Activated T-helper 1 cell treated with anti-CD3 and anti-CD28 coated beads, Interleukin-12 subunit alpha, Interleukin-12 subunit beta, Interleukin-2, Interleukin-4 antibody, amounts not matched to agents 30 ng/mL and 10 ng/mL and 1 ng/mL, durations not matched to agents 14 hours and 24 hours and 36 hours (primary cell): ENCODE measurements around the gene MMP7. TPM values are rescaled to one million over a fixed set of nuclear protein-coding genes. Genes with fewer than 3 reads are reported as not detected.

Experiments
- DNase-seq: peaks from one replicate; pipeline ENCODE4 v3.0.0; 2021; ENCODE audit warnings: low spot score
- H3K27ac Mint-ChIP-seq: one replicate; pipeline ENCODE4 v1.8.0; 2021; ENCODE audit warnings: mild to moderate bottlenecking, mixed read lengths
- H3K27me3 Mint-ChIP-seq: one replicate; pipeline ENCODE4 v1.8.0; 2022; ENCODE audit warnings: mild to moderate bottlenecking, moderate library complexity, mixed read lengths; ENCODE audit not compliant: insufficient read depth
- H3K36me3 Mint-ChIP-seq: one replicate; pipeline ENCODE4 v1.8.0; 2021; ENCODE audit warnings: low read depth, mixed read lengths
- H3K4me1 Mint-ChIP-seq: one replicate; pipeline ENCODE4 v1.8.0; 2021; ENCODE audit warnings: low read depth, mixed read lengths
- H3K4me3 Mint-ChIP-seq: one replicate; pipeline ENCODE4 v1.8.0; 2021; ENCODE audit warnings: mild to moderate bottlenecking, moderate library complexity, mixed read lengths
- H3K9me3 Mint-ChIP-seq: one replicate; pipeline ENCODE4 v1.8.0; 2021; ENCODE audit warnings: mixed read lengths
- intact Hi-C: fragments of 100-400 bp; cut with micrococcal nuclease; formaldehyde crosslinking; loops from one replicate; pipeline ENCODE4 v1.15.1; 2024
- total RNA-seq: library from RNA; stranded (reverse); gene quantifications from 2 replicates; pipeline ENCODE4 v1.2.3, GENCODE V29; 2022

Gene MMP7, protein sequence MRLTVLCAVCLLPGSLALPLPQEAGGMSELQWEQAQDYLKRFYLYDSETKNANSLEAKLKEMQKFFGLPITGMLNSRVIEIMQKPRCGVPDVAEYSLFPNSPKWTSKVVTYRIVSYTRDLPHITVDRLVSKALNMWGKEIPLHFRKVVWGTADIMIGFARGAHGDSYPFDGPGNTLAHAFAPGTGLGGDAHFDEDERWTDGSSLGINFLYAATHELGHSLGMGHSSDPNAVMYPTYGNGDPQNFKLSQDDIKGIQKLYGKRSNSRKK
- not detected in 2 replicates for total RNA-seq

DNA sequence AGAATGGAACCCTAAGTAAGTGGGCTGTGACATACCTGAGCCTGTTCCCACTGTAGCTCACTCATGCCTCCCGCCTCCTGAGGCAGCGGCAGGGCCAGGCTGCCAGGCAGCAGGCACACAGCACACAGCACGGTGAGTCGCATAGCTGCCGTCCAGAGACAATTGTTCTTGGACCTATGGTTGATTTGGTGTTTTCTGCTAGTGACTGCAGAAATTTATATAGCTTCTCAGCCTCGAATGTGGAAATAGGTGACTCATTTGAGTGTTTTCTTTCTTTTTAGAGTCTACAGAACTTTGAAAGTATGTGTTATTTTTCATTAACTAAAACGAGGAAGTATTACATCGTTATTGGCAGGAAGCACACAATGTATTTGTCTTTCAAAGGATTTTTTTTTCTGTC lies at the start of gene MMP7:
MMP7 (minus strand) TSS at position 190 of the 400 bp plus-strand sequence; CDS start at position 143, 47 bp downstream.
- H3K27me3 Mint-ChIP-seq: peaks cover 4% of the 10 kb centered on the region
- H3K4me3 Mint-ChIP-seq: no peak within 1 kb of the TSS
- intact Hi-C loops: no loop called here
- no peaks in the 10 kb centered on the region for H3K36me3 Mint-ChIP-seq
- no peaks in the 10 kb centered on the region for H3K9me3 Mint-ChIP-seq
- H3K4me1 Mint-ChIP-seq: peaks cover 5% of the 10 kb centered on the region
- H3K27ac Mint-ChIP-seq: no peak within 1 kb of the TSS
- no peak for DNase-seq

DNA sequence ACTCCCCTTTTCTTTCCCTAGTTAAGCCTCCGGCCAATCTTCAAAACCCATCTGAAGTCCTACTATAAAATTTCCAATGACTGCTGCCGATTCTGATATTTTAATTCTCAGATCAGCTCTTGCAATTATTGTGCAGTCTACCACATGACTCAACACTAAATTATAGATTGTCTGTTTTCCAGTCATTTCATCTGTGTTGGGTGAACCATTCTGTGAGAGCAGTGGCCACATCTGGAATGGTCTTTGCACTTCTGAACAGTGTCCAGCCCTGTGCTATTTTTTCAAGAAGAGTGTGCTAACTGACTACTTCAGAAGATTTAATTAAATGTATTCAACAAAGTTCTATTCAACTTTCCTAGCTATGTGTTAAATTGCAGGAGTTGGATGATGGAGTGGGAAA lies 47.2 kb upstream of the MMP7 start:
- H3K9me3 Mint-ChIP-seq: peaks cover 14% of the 10 kb centered on the region
- intact Hi-C loops: loop anchor here (1.0 to 5.0 kb wide), 5 partner anchors 12 to 910 kb away; no protein-coding TSS in a partner anchor
- H3K4me3 Mint-ChIP-seq: no peak overlapping the region
- H3K27ac Mint-ChIP-seq: no peak overlapping the region
- H3K36me3 Mint-ChIP-seq: peaks cover 4% of the 10 kb centered on the region
- H3K27me3 Mint-ChIP-seq: no peaks in the 10 kb centered on the region
- no peak for DNase-seq
- H3K4me1 Mint-ChIP-seq: peaks cover 46% of the 10 kb centered on the region

DNA sequence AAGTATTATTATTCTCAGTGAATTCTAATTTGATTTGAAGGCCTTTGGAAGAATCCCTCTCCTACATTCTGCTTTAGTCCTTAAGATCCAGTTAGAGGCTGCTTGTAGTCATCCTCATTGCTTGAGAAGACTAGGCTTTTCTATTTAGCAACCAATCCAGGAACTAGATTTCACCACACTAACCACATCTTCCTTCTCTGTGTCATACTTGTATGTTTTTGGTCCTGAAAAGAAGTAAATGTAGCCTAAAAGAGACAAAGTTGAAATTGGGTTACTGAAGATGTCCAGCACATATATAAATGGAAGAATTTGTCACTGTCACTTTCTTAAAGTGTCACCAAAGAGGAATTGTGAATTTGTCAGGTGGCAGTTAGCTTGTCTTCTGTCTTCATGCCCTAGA lies 46.6 kb upstream of the MMP7 start:
- Mint-ChIP-seq H3K4me3 (no peak overlapping the region), H3K27me3 (no peaks in the 10 kb centered on the region), H3K36me3 (peaks cover 4% of the 10 kb centered on the region), H3K27ac (peak overlapping the region; percentile 2), H3K4me1 (peaks cover 46% of the 10 kb centered on the region), H3K9me3 (peaks cover 19% of the 10 kb centered on the region)
- intact Hi-C loops: loop anchor here (1.0 to 5.0 kb wide), 5 partner anchors 12 to 910 kb away; no protein-coding TSS in a partner anchor
- no peak for DNase-seq

DNA sequence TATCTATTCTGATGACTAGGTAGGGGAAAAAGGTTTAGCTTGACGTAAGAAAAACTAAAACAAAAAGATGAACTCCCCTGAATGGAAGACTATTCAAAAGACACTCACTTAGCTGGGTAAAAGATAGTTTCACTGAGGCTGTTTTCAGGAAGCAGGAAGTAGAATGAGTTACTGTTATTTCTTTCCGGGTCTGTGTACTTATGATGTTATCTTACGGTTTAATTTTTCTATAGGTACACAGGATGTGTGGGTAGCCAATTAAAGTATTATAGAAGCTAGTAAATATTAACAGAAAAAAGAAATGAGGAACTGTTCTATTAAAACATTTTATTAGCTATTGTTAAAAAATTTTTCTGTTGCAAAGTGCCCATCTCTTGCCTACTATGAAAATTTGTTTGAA lies 45.8 kb upstream of the MMP7 start:
- intact Hi-C loops: loop anchor here (5.0 kb wide), 1 partner anchor 911 kb away; no protein-coding TSS in a partner anchor
- Mint-ChIP-seq H3K4me1 (peaks cover 43% of the 10 kb centered on the region), H3K27me3 (no peaks in the 10 kb centered on the region), H3K27ac (no peak overlapping the region), H3K4me3 (no peak overlapping the region), H3K9me3 (peaks cover 27% of the 10 kb centered on the region), H3K36me3 (peaks cover 4% of the 10 kb centered on the region)
- no peak for DNase-seq

DNA sequence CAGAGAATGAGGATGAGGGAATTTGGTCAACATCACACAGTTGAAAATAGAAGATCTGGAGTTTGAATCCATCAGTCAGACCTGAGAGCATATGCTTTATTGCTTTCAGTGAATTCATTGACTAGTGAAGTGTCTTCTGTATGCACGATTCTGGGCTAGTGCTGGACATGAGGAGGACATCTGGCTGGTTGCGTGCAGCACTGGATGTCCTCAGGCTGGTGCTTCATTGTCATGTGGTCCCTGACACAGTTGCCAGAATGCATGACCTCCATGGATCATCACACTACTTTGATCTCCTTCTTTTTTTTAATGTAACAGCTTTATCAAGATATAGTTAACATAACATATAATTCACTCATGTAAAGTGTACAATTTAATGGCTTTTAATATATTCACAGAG lies 44.5 kb upstream of the MMP7 start:
- H3K36me3 Mint-ChIP-seq: peaks cover 4% of the 10 kb centered on the region

DNA sequence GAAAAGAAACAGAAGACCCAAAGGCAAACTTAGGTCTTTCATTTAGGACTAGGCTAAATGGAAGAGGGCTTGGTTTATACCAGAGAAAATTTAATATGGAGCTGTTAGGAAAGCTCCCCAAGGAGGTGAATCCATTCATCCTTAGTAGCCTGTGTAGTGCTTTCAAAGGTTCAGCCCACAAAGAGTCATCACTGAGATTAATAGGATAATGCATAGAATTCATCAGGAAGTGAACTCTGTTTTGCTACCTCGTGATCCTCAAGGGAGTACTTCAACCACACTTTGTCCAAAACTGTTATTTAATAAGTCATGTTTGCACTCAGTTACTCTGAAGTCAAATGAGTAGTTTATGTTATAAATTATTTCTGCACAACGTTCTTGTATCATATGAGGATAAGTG lies 43.3 kb upstream of the MMP7 start:
- no peak for DNase-seq
- Mint-ChIP-seq H3K4me1 (peaks cover 26% of the 10 kb centered on the region), H3K36me3 (peaks cover 10% of the 10 kb centered on the region), H3K9me3 (peaks cover 37% of the 10 kb centered on the region), H3K27me3 (no peaks in the 10 kb centered on the region), H3K4me3 (no peak overlapping the region), H3K27ac (no peak overlapping the region)
- intact Hi-C loops: no loop called here

More for the DNA sequence above, 44.5 kb upstream of the MMP7 start:
- peaks cover 30% of the 10 kb centered on the region for H3K4me1 Mint-ChIP-seq
- H3K27me3 Mint-ChIP-seq: no peaks in the 10 kb centered on the region
- no peak for DNase-seq
- no peak overlapping the region for H3K4me3 Mint-ChIP-seq
- no peak overlapping the region for H3K27ac Mint-ChIP-seq
- peaks cover 27% of the 10 kb centered on the region for H3K9me3 Mint-ChIP-seq
- intact Hi-C loops: loop anchor here (5.0 kb wide), 1 partner anchor 912 kb away; no protein-coding TSS in a partner anchor

DNA sequence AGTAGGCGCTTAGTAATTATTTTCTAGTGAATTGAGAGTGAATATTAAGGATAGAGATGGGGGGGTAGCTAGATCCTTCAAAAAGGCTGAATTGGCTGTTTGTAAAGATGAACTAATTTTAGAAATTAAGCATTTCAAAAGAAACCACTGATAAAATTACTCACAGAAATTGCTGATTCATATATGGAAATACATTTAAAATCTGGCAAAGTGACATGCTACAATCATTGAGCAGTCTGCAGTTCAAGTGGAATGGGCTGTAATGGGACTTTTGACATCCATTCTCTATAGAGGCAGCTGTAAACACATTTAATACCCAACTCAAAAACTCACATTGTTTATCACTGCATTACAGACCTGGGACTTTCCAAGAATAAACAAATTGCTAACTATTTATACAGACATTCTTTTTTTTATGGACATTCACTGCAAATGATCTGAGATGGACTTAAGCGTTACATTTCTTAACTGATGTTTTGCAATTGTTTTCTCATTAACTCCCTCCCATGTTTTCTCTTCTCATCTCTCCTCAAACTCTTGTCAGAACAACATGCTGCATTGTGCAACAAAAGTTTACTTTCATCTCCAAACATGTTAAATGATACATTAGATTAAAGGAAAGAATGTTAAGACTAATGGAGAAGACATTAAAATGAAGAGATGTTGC lies 42.1 kb upstream of the MMP7 start:
- DNase-seq: no peak
- Mint-ChIP-seq H3K27me3 (peaks cover 2% of the 10 kb centered on the region), H3K27ac (no peak overlapping the region), H3K36me3 (peaks cover 10% of the 10 kb centered on the region), H3K9me3 (peaks cover 45% of the 10 kb centered on the region), H3K4me3 (no peak overlapping the region), H3K4me1 (peaks cover 23% of the 10 kb centered on the region)
- intact Hi-C loops: no loop called here

DNA sequence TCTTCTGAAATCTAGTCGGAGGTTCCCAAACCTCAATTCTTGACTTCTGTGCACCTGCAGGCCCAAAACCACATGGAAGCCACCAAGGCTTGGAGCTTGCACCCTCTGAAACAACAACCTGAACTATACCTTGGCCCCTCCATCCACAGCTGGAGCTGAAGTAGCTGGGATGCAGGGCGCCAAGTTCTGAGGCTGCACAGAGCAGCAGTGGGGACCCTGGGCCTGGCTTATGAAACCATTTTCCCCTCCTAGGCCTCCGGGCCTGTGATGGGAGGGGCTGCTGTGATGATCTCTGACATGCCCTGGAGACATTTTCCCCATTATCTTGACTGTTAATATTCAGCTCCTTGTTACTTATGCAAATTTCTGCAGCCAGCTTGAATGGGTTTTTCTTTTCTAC lies 38.3 kb upstream of the MMP7 start:
- intact Hi-C loops: loop anchor here (10.0 kb wide), 2 partner anchors 466 to 654 kb away; partner anchors contain the start of genes ANGPTL5 and CEP126
- H3K36me3 Mint-ChIP-seq: peaks cover 13% of the 10 kb centered on the region
- H3K27ac Mint-ChIP-seq: no peak overlapping the region
- no peak overlapping the region for H3K4me3 Mint-ChIP-seq
- H3K4me1 Mint-ChIP-seq: peaks cover 3% of the 10 kb centered on the region
- H3K27me3 Mint-ChIP-seq: peaks cover 7% of the 10 kb centered on the region
- no peak for DNase-seq
- H3K9me3 Mint-ChIP-seq: peaks cover 45% of the 10 kb centered on the region

DNA sequence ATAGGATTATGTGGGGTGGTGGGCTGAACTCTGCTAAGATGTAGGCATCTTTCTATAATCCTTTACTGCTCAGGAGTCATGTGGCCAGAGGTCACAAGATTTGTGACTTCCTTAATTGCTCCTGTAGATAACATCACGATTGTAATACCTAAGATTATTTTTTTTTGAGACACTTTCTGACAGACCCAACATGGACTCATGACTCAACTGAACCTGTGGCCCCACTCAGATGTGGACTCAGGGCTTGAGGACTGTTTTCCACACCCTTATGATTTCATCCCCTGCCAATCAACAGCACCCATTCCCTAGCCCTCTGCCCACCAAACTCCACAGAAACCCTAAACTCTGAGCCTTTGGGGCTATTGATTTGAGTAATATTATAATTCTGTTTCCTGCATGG lies 35.6 kb upstream of the MMP7 start:
- Mint-ChIP-seq H3K9me3 (peaks cover 31% of the 10 kb centered on the region), H3K27ac (no peak overlapping the region), H3K4me1 (peaks cover 27% of the 10 kb centered on the region), H3K27me3 (peaks cover 7% of the 10 kb centered on the region), H3K4me3 (no peak overlapping the region), H3K36me3 (peaks cover 11% of the 10 kb centered on the region)
- intact Hi-C loops: loop anchor here (10.0 kb wide), 2 partner anchors 469 to 651 kb away; partner anchors contain the start of genes ANGPTL5 and CEP126
- DNase-seq: no peak

DNA sequence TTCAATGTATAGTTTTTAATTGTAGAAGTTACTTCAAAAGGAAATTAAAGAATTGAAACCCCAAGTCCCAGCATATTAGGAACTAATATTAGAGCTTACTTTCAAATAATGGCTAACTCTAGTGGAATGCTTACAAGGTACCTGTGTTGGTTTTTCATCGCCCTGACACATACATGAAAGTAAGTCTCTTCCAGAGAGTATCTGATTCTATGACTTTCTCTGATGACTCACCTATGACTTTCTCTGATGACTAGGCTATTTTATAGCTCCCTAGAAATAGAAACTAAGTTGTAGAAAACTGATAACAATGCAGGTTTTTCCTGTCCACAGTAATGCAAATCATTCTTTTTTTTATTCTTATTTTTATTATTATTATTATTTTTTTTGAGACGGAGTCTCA lies 33.6 kb upstream of the MMP7 start:
- Mint-ChIP-seq H3K36me3 (peaks cover 7% of the 10 kb centered on the region), H3K4me3 (no peak overlapping the region), H3K4me1 (peaks cover 47% of the 10 kb centered on the region), H3K9me3 (peaks cover 23% of the 10 kb centered on the region), H3K27me3 (peaks cover 8% of the 10 kb centered on the region), H3K27ac (no peak overlapping the region)
- intact Hi-C loops: loop anchor here (1.0 to 10.0 kb wide), 9 partner anchors 13 to 649 kb away; partner anchors contain the start of genes ANGPTL5, BIRC2, BIRC3 and CEP126
- DNase-seq: no peak

DNA sequence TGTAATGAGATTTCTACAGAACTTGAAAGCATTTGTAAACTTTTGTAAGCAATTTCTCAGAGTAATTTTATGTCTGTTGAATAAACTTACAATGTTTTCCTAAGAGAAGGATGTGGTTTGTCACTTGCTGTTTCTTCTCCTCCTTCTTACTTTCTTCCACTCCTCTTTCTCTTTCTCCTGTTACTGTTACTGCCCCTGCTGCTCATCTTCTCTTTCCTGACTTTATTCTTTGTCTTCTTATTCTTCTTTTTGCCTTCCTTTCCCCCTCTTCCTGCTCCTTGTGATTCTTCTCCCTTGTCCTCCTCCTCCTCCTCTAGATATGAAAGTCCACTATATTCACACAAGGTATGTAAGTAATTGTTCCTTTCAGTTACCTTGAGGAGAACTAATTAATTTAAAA lies 31.1 kb upstream of the MMP7 start:
- no peak for DNase-seq
- peaks cover 5% of the 10 kb centered on the region for H3K36me3 Mint-ChIP-seq
- H3K4me1 Mint-ChIP-seq: peaks cover 50% of the 10 kb centered on the region
- H3K27me3 Mint-ChIP-seq: peaks cover 6% of the 10 kb centered on the region
- peak overlapping the region; percentile 52 for H3K4me3 Mint-ChIP-seq
- peaks cover 6% of the 10 kb centered on the region for H3K9me3 Mint-ChIP-seq
- intact Hi-C loops: loop anchor here (2.0 to 10.0 kb wide), 5 partner anchors 51 to 647 kb away; partner anchors contain the start of genes ANGPTL5, BIRC3, CEP126 and TMEM123
- peak overlapping the region; percentile 50 for H3K27ac Mint-ChIP-seq

DNA sequence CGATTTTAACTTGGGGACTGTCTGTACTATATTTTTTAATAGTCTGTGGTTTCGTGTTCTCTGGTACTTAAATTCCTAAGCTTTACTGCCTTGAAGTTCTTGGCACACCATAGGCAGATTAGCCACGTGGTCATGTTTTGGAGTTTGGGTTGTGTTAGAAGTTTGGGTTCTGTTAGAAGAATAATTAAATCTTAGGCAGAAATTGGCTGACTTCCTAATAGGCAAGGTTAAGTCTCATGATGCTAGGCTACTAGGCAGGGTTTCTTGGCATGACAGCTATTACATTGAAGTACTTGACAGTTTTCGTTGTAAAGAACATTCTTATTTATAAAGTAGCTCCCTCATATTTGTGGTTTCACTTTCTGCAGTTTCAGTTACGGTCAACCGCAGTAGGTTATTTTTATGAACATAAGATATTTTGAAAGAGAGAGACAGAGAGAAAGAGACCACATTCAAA lies 30.0 kb upstream of the MMP7 start:
- intact Hi-C loops: loop anchor here (1.0 to 10.0 kb wide), 6 partner anchors 17 to 646 kb away; partner anchors contain the start of genes ANGPTL5, BIRC3, CEP126 and TMEM123
- no peaks in the 10 kb centered on the region for H3K9me3 Mint-ChIP-seq
- H3K27ac Mint-ChIP-seq: no peak overlapping the region
- DNase-seq: no peak
- H3K36me3 Mint-ChIP-seq: peaks cover 3% of the 10 kb centered on the region
- peaks cover 50% of the 10 kb centered on the region for H3K4me1 Mint-ChIP-seq
- H3K27me3 Mint-ChIP-seq: peaks cover 2% of the 10 kb centered on the region
- peak overlapping the region; percentile 63 for H3K4me3 Mint-ChIP-seq

DNA sequence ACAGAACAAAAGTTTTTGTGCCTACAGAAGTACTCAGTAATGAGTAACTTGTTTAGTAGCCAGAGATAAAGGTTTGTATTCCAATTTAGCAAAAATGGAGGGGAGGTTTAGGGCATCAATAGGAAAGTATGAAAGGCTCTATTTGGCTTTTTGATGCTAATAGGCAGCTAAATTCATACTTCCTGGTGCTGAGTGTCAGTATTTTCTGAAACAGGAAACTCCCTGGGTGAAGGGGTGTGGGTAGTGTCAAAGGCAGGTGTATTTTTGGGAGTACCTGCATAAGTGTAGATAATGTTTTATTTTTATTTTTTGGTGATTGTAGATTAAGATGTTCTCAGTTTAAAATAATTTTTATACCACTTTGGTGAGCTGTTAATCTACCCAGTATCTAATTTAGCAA lies 29.3 kb upstream of the MMP7 start:
- H3K9me3 Mint-ChIP-seq: no peaks in the 10 kb centered on the region
- no peak overlapping the region for H3K27ac Mint-ChIP-seq
- no peak for DNase-seq
- peaks cover 6% of the 10 kb centered on the region for H3K27me3 Mint-ChIP-seq
- H3K36me3 Mint-ChIP-seq: peaks cover 3% of the 10 kb centered on the region
- H3K4me3 Mint-ChIP-seq: peak overlapping the region; percentile 43
- peaks cover 50% of the 10 kb centered on the region for H3K4me1 Mint-ChIP-seq
- intact Hi-C loops: loop anchor here (1.0 to 10.0 kb wide), 6 partner anchors 17 to 645 kb away; partner anchors contain the start of genes ANGPTL5, BIRC3, CEP126 and TMEM123
